HepG2 (cell line): Measurements from ENCODE around the gene SPNS2. TPM values are rescaled to one million over a fixed set of nuclear protein-coding genes. Genes with fewer than 3 reads are reported as not detected.

Source experiments
- ATAC-seq: fragments of 200-7000 bp; cut with Tn5 transposase; 3 replicates; pipeline ENCODE4 v1.9.1; 2020; ENCODE audit warnings: mild to moderate bottlenecking, moderate library complexity
- BruUV-seq: library from RNA; stranded (reverse); fragments of 400-500 nt; replicated peaks from 2 replicates; lab custom pipeline; 2021; lab: Mats Ljungman, UMichigan
- CTCF ChIA-PET: fragments of 300-600 bp; formaldehyde crosslinking; extraction: SDS; loops from one replicate; lab custom pipeline; 2021; ENCODE audit warnings: low total read pairs, inconsistent platforms, low intra/inter-chr PET ratio; lab: Yijun Ruan, JAX
- POLR2A ChIA-PET: fragments of 350-600 bp; sonication (Branson Sonifier 250); formaldehyde crosslinking; loops from one replicate; lab custom pipeline; 2020; ENCODE audit warnings: antibody characterized with exemption, inconsistent platforms; lab: Yijun Ruan, JAX
- DNase-seq: peaks from one replicate; pipeline ENCODE4 v3.0.0-alpha.2; 2015; ENCODE audit warnings: low spot score
- FAIRE-seq: peaks from 3 replicates; lab custom pipeline; 2011; peaks lifted over from hg19 to GRCh38; lab: Jason Lieb, UNC
- H2AFZ ChIP-seq: one replicate; pipeline ENCODE4 v1.6.1; 2011; ENCODE audit warnings: low read length, inconsistent platforms
- H3K27ac ChIP-seq: fragments of 300-600 bp; 3 replicates; pipeline ENCODE4 v1.8.0; 2011; ENCODE audit warnings: mixed run types, mild to moderate bottlenecking, mixed read lengths, low read length, inconsistent platforms; ENCODE audit not compliant: insufficient read depth; ENCODE audit errors: extremely low read length
- H3K27me3 ChIP-seq, 2 experiments: fragments of 200-600 bp in 1 of 2; 2 replicates in 1 of 2; 3 replicates in 1 of 2; pipeline versions ENCODE4 v1.6.0 to v1.8.0; 2011; ENCODE audit warnings: low read length in 2 of 2, mild to moderate bottlenecking in 2 of 2, moderate library complexity in 2 of 2, inconsistent platforms in 1 of 2; ENCODE audit not compliant: insufficient read depth in 2 of 2, control insufficient read depth in 1 of 2
- H3K36me3 ChIP-seq, 2 experiments: fragments of 200-600 bp in 1 of 2; replicated peaks in 1 of 2; 2 replicates in 1 of 2; 3 replicates in 1 of 2; pipeline versions ENCODE4 v1.5.1 to v1.8.0; 2011; ENCODE audit warnings: low read length in 2 of 2, inconsistent platforms in 1 of 2; ENCODE audit not compliant: insufficient read depth in 2 of 2, control insufficient read depth in 1 of 2
- H3K4me1 ChIP-seq: 2 replicates; pipeline ENCODE4 v1.5.1; 2012; ENCODE audit warnings: low read length, inconsistent platforms; ENCODE audit not compliant: insufficient read depth
- H3K4me2 ChIP-seq: 2 replicates; pipeline ENCODE4 v1.6.0; 2011; ENCODE audit warnings: low read depth, low read length, inconsistent platforms
- H3K4me3 ChIP-seq, 3 experiments: fragments of 200-600 bp in 1 of 3; sonication (generic), shearing (Covaris generic) in 1 of 3; replicated peaks in 1 of 3; 2 replicates each; pipeline ENCODE4 v1.5.1; 2011 to 2016; ENCODE audit warnings: low read length in 3 of 3, inconsistent platforms in 2 of 3, low read depth in 2 of 3, mild to moderate bottlenecking in 2 of 3, control low read depth in 1 of 3, mixed read lengths in 1 of 3; ENCODE audit not compliant: insufficient read depth in 1 of 3
- H3K79me2 ChIP-seq: one replicate; pipeline ENCODE4 v1.6.1; 2011; ENCODE audit warnings: low read length, inconsistent platforms; ENCODE audit not compliant: insufficient read depth
- H3K9ac ChIP-seq: 2 replicates; pipeline ENCODE4 v1.6.0; 2011; ENCODE audit warnings: mild to moderate bottlenecking, low read depth, low read length, inconsistent platforms; ENCODE audit not compliant: insufficient read depth
- H3K9me3 ChIP-seq: 2 replicates; pipeline ENCODE4 v1.5.1; 2012; ENCODE audit warnings: mild to moderate bottlenecking, low read length
- H4K20me1 ChIP-seq: 2 replicates; pipeline ENCODE4 v1.6.0; 2011; ENCODE audit warnings: inconsistent platforms, mild to moderate bottlenecking, low read length, moderate library complexity; ENCODE audit not compliant: insufficient read depth
- ATF7-NPFF ChIP-seq: sonication (generic); formaldehyde crosslinking; IDR thresholded peaks from 2 replicates; pipeline ENCODE4 v1.8.1; 2023; ENCODE audit warnings: mild to moderate bottlenecking, low read depth, missing genetic modification reagents, moderate library complexity
- FOXC1 ChIP-seq: sonication (generic); formaldehyde crosslinking; IDR thresholded peaks from 2 replicates; pipeline ENCODE4 v1.8.0; 2022; ENCODE audit warnings: mild to moderate bottlenecking, missing genetic modification reagents, borderline replicate concordance
- JDP2 ChIP-seq: sonication (generic); formaldehyde crosslinking; IDR thresholded peaks from 2 replicates; pipeline ENCODE4 v1.8.1; 2022; ENCODE audit warnings: missing genetic modification reagents, borderline replicate concordance
- RAD21 ChIP-seq: fragments of 450-650 bp; formaldehyde crosslinking; IDR thresholded peaks from 2 replicates; pipeline ENCODE4 v1.5.0; 2020; ENCODE audit warnings: mild to moderate bottlenecking
- RBAK ChIP-seq: sonication (generic); formaldehyde crosslinking; IDR thresholded peaks from 2 replicates; pipeline ENCODE4 v1.5.1; 2020; ENCODE audit warnings: mild to moderate bottlenecking, missing genetic modification reagents
- ZNF180 ChIP-seq: sonication (generic); formaldehyde crosslinking; IDR thresholded peaks from 2 replicates; pipeline ENCODE4 v1.4.0; 2020; ENCODE audit warnings: low read depth, missing genetic modification reagents, borderline replicate concordance
- WGBS: methylation state at CpG from one replicate; pipeline ENCODE4 v1.1.6; 2017; ENCODE audit warnings: low lambda C conversion rate; 5-methylcytosine and 5-hydroxymethylcytosine counted together
- in situ Hi-C: cut with HindIII; loops from 2 replicates; pipeline ENCODE4 v1.10.0; 2017; ENCODE audit warnings: low pct_unique_long_range_greater_than_20kb; ENCODE audit not compliant: extremely low pct_ligation_motif_present
- intact Hi-C: fragments of 100-400 bp; cut with micrococcal nuclease; formaldehyde crosslinking; loops from one replicate; pipeline ENCODE4 v1.10.0; 2022; ENCODE audit not compliant: unreplicated experiment
- polyA plus RNA-seq, 8 experiments: library from polyadenylated mRNA; depleted of rRNA in 3 of 8; stranded (reverse) in 7 of 8; unstranded in 1 of 8; fragments of >200 nt; fragmentation: Illumina TruSeq in 4 of 8; extraction: Trizol in 4 of 8; gene quantifications; 2 replicates each; pipeline versions ENCODE4 v1.2.1 to v1.2.3, GENCODE V29; 2011 to 2016; ENCODE audit warnings: low read depth in 4 of 8, missing spikeins in 1 of 8, mixed read lengths in 1 of 8; ENCODE audit not compliant: insufficient read depth in 1 of 8
- total RNA-seq, 5 experiments: library from RNA; depleted of rRNA; stranded (reverse); fragments of >200 nt; fragmentation: Illumina TruSeq; extraction: Trizol; gene quantifications; 2 replicates each; pipeline ENCODE4 v1.2.3, GENCODE V29; 2016; ENCODE audit warnings: low read depth in 1 of 5
- TF ChIP-seq, protein P1 (sequence below): IDR thresholded peaks from 2 replicates; pipeline ENCODE4 v1.4.0; 2020; ENCODE audit warnings: mild to moderate bottlenecking, missing genetic modification reagents
- TF ChIP-seq, protein P2 (sequence below): sonication (generic); formaldehyde crosslinking; IDR thresholded peaks from 2 replicates; pipeline ENCODE4 v1.8.1; 2023; ENCODE audit warnings: mild to moderate bottlenecking, moderate library complexity, missing genetic modification reagents
- TF ChIP-seq, protein P3 (sequence below): sonication (generic); formaldehyde crosslinking; IDR thresholded peaks from 2 replicates; pipeline ENCODE4 v1.5.0; 2020; ENCODE audit warnings: mild to moderate bottlenecking, missing genetic modification reagents

Gene SPNS2
- total and polyA plus RNA-seq, 2 of the 13 experiments (the other 11 are each of a cell fraction or from before 2014, with no cell fraction given): 0.01 TPM; not detected in 1

GRCh38 chr17:4587803-4588202 is 89.1 kb downstream of the SPNS2 start:
- Histone ChIP-seq H3K27ac (no peak overlapping the region), H3K4me2 (no peak overlapping the region), H3K4me1 (peaks cover 31% of the 10 kb centered on the region), H3K27me3 (peaks cover 0 to 26% of the 10 kb centered on the region in 2 experiments; a peak in 4 of 5 replicates), H3K4me3 (no peak overlapping the region), H3K9ac (no peak overlapping the region), H3K79me2 (no peaks in the 10 kb centered on the region), H2AFZ (no peak overlapping the region), H3K9me3 (no peaks in the 10 kb centered on the region), H4K20me1 (no peaks in the 10 kb centered on the region), H3K36me3 (no peaks in the 10 kb centered on the region)
- in situ Hi-C loops: no loop called here
- ChIA-PET POLR2A (no interaction called here), CTCF (no interaction called here)
- no peak for DNase-seq
- no peak for FAIRE-seq
- no peak for ATAC-seq
- TF ChIP-seq JDP2 (no peak), RBAK (CRISPR knock-in tag) (no peak)
- TF ChIP-seq, protein P1, sequence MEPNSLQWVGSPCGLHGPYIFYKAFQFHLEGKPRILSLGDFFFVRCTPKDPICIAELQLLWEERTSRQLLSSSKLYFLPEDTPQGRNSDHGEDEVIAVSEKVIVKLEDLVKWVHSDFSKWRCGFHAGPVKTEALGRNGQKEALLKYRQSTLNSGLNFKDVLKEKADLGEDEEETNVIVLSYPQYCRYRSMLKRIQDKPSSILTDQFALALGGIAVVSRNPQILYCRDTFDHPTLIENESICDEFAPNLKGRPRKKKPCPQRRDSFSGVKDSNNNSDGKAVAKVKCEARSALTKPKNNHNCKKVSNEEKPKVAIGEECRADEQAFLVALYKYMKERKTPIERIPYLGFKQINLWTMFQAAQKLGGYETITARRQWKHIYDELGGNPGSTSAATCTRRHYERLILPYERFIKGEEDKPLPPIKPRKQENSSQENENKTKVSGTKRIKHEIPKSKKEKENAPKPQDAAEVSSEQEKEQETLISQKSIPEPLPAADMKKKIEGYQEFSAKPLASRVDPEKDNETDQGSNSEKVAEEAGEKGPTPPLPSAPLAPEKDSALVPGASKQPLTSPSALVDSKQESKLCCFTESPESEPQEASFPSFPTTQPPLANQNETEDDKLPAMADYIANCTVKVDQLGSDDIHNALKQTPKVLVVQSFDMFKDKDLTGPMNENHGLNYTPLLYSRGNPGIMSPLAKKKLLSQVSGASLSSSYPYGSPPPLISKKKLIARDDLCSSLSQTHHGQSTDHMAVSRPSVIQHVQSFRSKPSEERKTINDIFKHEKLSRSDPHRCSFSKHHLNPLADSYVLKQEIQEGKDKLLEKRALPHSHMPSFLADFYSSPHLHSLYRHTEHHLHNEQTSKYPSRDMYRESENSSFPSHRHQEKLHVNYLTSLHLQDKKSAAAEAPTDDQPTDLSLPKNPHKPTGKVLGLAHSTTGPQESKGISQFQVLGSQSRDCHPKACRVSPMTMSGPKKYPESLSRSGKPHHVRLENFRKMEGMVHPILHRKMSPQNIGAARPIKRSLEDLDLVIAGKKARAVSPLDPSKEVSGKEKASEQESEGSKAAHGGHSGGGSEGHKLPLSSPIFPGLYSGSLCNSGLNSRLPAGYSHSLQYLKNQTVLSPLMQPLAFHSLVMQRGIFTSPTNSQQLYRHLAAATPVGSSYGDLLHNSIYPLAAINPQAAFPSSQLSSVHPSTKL (CRISPR knock-in tag): no peak
- WGBS: 56% methylated on average over 8 of the region's 9 CpGs
- intact Hi-C loops: no loop called here
- no TSS peak for BruUV-seq

GRCh38 chr17:4588391-4588790 is 89.7 kb downstream of the SPNS2 start:
- H3K4me1 ChIP-seq: peaks cover 31% of the 10 kb centered on the region
- TF ChIP-seq, protein P2, sequence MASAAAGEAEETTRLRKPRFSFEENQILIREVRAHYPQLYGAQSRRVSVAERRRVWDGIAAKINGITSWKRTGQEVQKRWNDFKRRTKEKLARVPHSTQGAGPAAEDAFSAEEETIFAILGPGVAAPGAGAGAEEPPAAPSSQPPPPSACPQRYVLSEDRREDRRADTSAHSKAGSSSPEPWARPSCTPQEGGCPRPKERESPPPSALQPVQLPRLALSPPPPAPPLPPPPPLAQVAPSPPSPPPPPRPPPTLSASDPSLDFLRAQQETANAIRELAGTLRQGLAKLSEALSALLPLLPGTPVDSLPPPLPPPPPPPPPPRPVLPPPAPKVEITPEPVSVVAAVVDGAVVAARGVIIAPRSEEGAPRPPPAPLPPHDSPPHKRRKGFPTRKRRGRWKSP (CRISPR knock-in tag): no peak
- TF ChIP-seq FOXC1 (CRISPR knock-in tag): no peak
- no peak for TF ChIP-seq ATF7-NPFF
- no peak for TF ChIP-seq RAD21 (CRISPR knock-in tag)
- no peak for TF ChIP-seq ZNF180 (CRISPR knock-in tag)
- TF ChIP-seq, protein P3, sequence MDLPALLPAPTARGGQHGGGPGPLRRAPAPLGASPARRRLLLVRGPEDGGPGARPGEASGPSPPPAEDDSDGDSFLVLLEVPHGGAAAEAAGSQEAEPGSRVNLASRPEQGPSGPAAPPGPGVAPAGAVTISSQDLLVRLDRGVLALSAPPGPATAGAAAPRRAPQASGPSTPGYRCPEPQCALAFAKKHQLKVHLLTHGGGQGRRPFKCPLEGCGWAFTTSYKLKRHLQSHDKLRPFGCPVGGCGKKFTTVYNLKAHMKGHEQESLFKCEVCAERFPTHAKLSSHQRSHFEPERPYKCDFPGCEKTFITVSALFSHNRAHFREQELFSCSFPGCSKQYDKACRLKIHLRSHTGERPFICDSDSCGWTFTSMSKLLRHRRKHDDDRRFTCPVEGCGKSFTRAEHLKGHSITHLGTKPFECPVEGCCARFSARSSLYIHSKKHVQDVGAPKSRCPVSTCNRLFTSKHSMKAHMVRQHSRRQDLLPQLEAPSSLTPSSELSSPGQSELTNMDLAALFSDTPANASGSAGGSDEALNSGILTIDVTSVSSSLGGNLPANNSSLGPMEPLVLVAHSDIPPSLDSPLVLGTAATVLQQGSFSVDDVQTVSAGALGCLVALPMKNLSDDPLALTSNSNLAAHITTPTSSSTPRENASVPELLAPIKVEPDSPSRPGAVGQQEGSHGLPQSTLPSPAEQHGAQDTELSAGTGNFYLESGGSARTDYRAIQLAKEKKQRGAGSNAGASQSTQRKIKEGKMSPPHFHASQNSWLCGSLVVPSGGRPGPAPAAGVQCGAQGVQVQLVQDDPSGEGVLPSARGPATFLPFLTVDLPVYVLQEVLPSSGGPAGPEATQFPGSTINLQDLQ (CRISPR knock-in tag): no peak

More at GRCh38 chr17:4588391-4588790, 89.7 kb downstream of the SPNS2 start:
- in situ Hi-C loops: no loop called here
- H3K4me3 ChIP-seq: no peak overlapping the region
- BruUV-seq: no TSS peak
- H3K4me2 ChIP-seq: no peak overlapping the region
- no peaks in the 10 kb centered on the region for H3K79me2 ChIP-seq
- no peak for ATAC-seq
- no peak overlapping the region for H2AFZ ChIP-seq
- POLR2A ChIA-PET: no interaction called here
- H3K9me3 ChIP-seq: no peaks in the 10 kb centered on the region
- no peak overlapping the region for H3K27ac ChIP-seq
- H3K9ac ChIP-seq: no peak overlapping the region
- DNase-seq: no peak
- no peak for FAIRE-seq
- H3K27me3 ChIP-seq: peaks cover 2 to 20% of the 10 kb centered on the region in 2 experiments; a peak in 4 of 5 replicates
- CTCF ChIA-PET: no interaction called here
- WGBS: 76% methylated on average over 10 of the region's 11 CpGs
- intact Hi-C loops: no loop called here
- H4K20me1 ChIP-seq: no peaks in the 10 kb centered on the region
- H3K36me3 ChIP-seq: no peaks in the 10 kb centered on the region
